OCI-LY7 (cell line): ENCODE results near the gene MLYCD.

Experiments used
- CTCF ChIP-seq: fragments of 200-600 bp; sonication (generic); conservative IDR thresholded peaks from 2 replicates; pipeline ENCODE4 v1.5.1; 2014; ENCODE audit warnings: mild to moderate bottlenecking, antibody characterized with exemption, low read length, moderate library complexity, mixed read lengths
- EZH2phosphoT487 ChIP-seq: fragments of 200-600 bp; sonication (generic); IDR thresholded peaks from 2 replicates; pipeline ENCODE4 v1.6.1; 2018; ENCODE audit warnings: low read depth, borderline replicate concordance, mild to moderate bottlenecking, mixed run types, antibody characterized with exemption, low read length, moderate library complexity, mixed read lengths

- no peak for TF ChIP-seq CTCF
- no peak for TF ChIP-seq EZH2phosphoT487
These were observed 72.5 kb downstream of the MLYCD start for GRCh38 chr16:83971165-83972130.
